HTERT RPE-1 (cell line): ENCODE data around the gene WDR7.

Experiments
- in situ Hi-C: fragments of 300-500 bp; cut with MboI; formaldehyde crosslinking; loops from 4 replicates; pipeline ENCODE4 v1.14.3; 2020; ENCODE audit warnings: low sequenced_read_pairs

Gene WDR7

GRCh38 chr18:56721031-56721430, 69.9 kb downstream of the WDR7 start:
- in situ Hi-C loops = no loop called here

DNA sequence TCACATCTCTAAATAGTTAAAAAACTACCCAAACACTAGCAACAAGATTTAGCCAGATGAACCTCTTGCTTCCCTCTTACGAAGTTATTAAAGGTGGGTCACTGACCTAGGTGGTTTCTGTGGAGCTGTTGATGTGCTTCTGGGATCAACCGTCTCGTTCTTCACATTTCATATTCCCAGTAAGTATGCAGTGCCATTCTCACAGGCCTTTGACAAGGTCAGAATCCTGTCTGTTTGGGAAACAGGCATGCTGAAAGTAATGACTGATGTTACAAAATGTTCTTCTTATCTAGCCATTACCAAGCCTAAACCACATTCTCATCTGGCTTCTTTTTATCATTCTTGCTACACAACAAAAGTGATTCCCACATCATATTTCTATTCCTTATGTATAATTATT, 70.3 kb downstream of the WDR7 start:
- in situ Hi-C loops = no loop called here

DNA sequence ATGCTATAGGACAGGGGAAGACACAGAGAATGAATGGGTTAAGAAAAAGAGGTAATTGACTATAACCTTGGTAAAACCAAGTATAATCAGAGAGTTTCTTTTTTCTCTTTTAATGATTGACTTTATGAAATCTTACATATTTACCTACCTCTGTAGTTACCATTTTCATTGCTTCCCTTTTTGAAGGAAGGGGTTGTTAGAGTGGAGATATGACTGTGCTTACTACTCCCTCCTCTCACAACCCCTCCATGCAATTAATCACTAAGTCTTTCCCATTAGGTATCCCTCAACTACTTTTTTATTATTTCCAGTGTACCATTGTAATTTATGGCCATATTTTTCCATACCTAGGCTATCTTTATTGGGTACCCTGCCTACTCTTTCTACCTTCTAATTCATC, 71.4 kb downstream of the WDR7 start:
- in situ Hi-C loops = no loop called here

DNA sequence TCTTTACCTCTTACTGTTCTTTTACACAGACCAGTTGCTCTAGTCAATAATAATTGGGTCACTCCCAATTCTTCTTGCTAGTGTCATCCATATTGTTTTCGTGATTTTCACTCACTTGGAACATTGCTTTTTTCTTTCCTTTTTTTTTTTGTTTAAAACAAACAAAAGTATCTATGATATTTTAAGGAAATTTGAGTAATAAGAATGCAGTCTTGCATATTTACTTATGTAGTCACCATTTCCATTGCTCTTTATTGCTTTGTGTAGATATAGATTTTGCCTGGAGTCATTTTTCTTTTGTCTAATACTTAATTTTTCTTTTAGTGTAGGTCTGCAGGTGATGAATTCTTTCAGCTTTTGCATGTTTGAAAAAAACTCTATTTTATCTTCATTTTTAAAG, 71.9 kb downstream of the WDR7 start:
- in situ Hi-C loops = no loop called here

- in situ Hi-C loops = no loop called here
Observed at GRCh38 chr18:56723706-56724105, 72.5 kb downstream of the WDR7 start.

GRCh38 chr18:56726906-56727305, 75.7 kb downstream of the WDR7 start:
- in situ Hi-C loops = no loop called here

- in situ Hi-C loops = no loop called here
Observed at GRCh38 chr18:56727399-56727798, 76.2 kb downstream of the WDR7 start.

GRCh38 chr18:56728741-56729140, 77.6 kb downstream of the WDR7 start:
- in situ Hi-C loops = no loop called here

DNA sequence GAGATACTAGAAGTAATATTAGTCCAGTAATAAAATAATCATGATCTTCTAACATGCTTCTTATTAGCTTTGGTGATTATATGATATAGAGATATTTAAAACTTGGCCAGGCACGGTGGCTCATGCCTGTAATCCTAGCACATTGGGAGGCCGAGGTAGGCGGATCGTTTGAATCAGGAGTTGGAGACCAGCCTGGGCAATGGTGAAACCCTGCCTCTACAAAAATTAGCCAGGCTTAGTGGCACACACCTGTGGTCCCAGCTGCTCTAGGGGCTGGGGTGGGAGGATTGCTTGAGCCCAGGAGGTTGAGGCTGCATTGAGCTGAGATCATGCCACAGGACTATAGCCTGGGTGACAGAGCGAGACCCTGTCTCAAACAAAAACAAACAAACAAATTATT, 87.0 kb downstream of the WDR7 start:
- in situ Hi-C loops = no loop called here

DNA sequence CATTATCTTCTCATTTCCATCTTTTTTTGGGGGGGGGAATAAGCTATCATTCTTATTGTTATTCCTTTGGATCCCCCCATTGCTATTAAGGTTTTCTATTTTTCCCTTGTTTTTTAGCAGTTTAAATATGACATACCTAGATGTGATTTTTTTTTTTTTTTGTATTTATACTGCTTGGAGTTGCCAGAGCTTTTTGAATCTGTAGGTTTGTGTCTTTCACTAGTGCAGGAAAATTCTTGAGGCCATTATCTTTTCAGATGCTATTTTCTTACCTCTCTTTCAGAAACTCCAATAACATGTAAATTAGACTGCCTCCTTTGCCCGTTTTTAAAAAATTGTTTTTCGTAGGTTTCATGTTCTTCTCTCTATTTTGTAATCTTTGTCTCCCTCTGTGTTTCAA, 88.6 kb downstream of the WDR7 start:
- in situ Hi-C loops = no loop called here

DNA sequence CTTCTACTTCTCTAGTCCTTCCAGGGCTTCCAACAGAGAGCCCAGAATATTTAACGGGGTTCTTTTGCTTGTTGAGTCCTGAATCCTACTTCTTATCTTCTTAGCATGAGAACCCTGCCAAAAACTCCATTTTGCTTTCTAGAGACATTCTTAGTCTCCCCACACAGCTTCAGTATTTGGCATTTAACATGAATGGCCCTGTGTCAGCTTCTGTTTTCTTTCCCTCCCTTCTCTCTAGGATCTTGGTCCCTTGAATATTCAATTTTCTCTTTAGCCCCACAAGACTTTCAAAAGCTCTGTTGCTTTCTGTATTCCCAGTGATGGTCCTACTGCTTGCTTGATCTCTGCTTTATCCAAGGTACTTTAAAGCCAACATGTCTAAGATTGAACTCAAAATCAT, 89.5 kb downstream of the WDR7 start:
- in situ Hi-C loops = no loop called here

GRCh38 chr18:56741685-56742084, 90.5 kb downstream of the WDR7 start:
- in situ Hi-C loops = no loop called here

DNA sequence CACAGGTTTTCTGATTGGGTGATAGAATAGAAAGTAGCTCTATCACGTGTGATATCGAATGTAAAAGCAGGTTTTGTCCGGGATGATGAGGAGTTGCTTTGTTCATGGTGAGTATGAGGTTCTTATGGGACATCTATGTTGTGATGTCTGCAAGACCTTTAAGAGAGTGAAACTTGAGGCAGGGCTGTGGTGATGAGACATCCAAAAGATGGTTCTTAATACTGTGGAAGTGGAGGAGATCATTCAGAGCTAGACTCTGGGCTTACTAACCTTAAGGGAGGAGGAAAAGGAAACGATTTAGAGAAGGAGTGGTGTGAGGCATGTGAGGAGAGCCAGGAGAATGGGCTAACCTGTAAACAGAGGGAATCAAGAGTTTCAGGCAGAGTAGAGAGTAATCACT, 92.0 kb downstream of the WDR7 start:
- in situ Hi-C loops = no loop called here

- in situ Hi-C loops = no loop called here
Observed at GRCh38 chr18:56747032-56747658, 96.0 kb downstream of the WDR7 start.

- in situ Hi-C loops = no loop called here
Observed at GRCh38 chr18:56747857-56748256, 96.7 kb downstream of the WDR7 start.

- in situ Hi-C loops = no loop called here
Observed at GRCh38 chr18:56748698-56749268, 97.6 kb downstream of the WDR7 start.

DNA sequence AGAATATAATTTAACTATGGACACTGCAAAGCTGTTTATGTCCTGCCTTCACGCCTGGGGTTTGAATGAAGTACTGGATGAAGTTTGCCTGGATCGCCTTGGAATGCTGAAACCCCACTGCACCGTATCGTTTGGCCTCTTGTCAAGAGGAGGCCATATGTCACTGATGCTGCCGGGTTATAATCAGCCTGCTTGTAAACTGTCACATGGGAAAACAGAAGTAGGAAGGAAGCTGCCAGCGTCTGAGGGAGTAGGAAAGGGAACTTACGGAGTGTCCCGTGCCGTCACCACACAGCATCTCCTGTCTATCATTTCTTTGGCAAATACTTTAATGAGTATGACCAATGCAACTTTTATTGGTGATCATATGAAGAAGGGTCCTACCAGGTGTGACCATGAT, 105.8 kb downstream of the WDR7 start:
- in situ Hi-C loops = no loop called here

GRCh38 chr18:56770097-56770496, 118.9 kb downstream of the WDR7 start:
- in situ Hi-C loops = no loop called here

GRCh38 chr18:56770873-56771272, 119.7 kb downstream of the WDR7 start:
- in situ Hi-C loops = no loop called here

DNA sequence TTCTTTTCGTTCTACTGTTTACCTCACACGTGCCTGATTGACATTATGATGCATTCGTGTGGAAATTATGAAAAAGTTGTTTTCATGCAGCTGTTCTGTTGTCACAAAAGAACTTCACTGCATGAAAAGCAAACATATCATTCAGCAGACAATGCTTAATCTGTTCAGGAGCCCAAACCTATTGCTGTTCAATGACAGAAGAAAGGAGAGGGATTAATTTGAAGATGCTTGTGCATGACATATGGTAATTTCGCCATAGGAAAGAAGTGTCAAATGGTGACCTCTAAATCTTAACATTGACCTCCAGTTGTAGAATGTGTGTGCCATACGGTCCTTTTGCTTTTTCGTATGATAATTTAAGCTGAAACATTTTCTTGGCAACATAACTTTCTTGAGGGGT, 124.5 kb downstream of the WDR7 start:
- in situ Hi-C loops = no loop called here

GRCh38 chr18:56787390-56787789, 136.2 kb downstream of the WDR7 start:
- in situ Hi-C loops = no loop called here

DNA sequence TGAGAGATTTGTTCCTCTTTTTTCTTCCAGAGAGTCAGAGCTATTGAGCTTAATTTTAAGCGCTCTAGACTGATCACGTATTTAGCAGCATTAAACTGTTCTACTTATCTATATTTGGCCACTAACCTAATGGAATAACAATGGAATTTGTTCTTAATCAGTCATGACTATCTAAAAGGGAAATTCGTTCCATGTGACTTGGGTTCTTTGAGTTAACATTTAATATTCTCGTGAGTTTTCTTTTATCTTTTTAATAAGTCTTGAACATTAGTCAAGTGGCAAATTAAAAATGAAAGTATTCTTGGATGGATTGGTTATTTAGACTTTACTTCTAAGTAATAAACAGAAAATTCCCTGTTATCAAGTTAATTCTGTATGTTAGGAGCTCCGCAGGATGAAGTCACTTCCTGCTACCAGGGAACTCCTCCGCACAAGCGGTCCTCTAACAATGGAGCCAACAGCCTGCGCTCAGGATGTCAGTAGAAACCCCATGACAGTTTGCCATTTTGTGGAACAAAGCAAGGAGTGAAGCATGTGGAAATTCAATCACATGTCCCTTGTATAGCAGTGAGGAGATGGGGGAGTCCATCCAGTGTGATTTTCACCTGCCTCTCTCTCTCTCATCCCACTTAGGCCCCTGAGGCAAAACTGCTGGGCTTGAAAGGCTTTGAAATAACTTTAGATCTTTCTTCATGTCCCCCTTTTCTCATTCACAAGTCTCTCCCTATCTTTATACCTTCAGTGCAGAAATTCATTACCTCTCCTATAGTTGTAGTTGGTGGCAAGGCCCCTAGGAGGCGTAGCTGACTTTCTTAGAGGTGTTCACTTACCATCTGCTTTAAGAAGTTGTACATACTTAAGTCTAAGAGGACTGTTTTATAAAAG, 138.1 kb downstream of the WDR7 start:
- in situ Hi-C loops = no loop called here
